NB4 (cell line): ENCODE results near the gene ATP6V0E1.

ENCODE experiments used
- CTCF ChIP-seq: IDR thresholded peaks from one replicate; pipeline ENCODE4 v1.5.1; 2012; ENCODE audit warnings: low read depth, low read length
- MAX ChIP-seq: IDR thresholded peaks from 2 replicates; pipeline ENCODE4 v1.6.1; 2011; ENCODE audit warnings: low read depth, low read length
- MYC ChIP-seq: IDR thresholded peaks from 2 replicates; pipeline ENCODE4 v1.6.1; 2011; ENCODE audit warnings: low read depth, low read length
- POLR2A ChIP-seq: IDR thresholded peaks from 2 replicates; pipeline ENCODE4 v1.6.1; 2011; ENCODE audit warnings: mild to moderate bottlenecking; ENCODE audit not compliant: insufficient read length; ENCODE audit errors: extremely low read depth

DNA sequence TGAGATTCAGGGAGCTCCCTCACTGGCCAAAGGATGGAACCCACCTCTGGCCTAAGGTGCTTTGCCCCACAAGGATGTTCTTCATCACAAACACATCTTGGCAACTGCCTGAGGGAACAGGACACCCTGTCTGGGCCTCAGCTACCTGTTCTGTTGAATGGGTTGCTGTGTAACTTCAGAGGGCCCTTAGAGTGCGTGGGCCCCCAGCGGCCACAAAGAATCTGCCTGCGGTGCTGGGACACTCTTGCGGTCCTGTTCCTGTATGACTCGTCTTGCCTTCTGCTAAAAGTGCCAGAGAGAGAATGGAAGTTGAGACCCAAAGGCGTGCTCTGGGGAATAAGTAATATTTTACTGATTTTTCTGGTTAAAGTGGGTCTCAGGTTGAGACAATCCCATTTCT is 38.4 kb upstream of the ATP6V0E1 start:
- TF ChIP-seq CTCF (no peak), POLR2A (no peak), MYC (no peak), MAX (no peak)
